GM06990 (cell line): ENCODE results near the gene POU6F2.

Experiments used
- DNase-seq: peaks from one replicate; pipeline ENCODE4 v3.0.0-alpha.2; 2011; ENCODE audit not compliant: insufficient read length; ENCODE audit errors: extremely low read depth
- H3K27me3 ChIP-seq: replicated peaks from 2 replicates; pipeline ENCODE4 v1.6.0; 2011; ENCODE audit warnings: low read length; ENCODE audit not compliant: control insufficient read depth, insufficient read depth
- H3K36me3 ChIP-seq: 2 replicates; pipeline ENCODE4 v1.5.1; 2011; ENCODE audit warnings: low read length; ENCODE audit not compliant: control insufficient read depth, insufficient read depth
- H3K4me3 ChIP-seq: replicated peaks from 2 replicates; pipeline ENCODE4 v1.5.1; 2011; ENCODE audit warnings: low read depth, mild to moderate bottlenecking, control low read depth, low read length
- CTCF ChIP-seq: IDR thresholded peaks from 2 replicates; pipeline ENCODE4 v1.5.1; 2011; ENCODE audit warnings: low read length, control low read depth, mild to moderate bottlenecking, inconsistent platforms; ENCODE audit not compliant: insufficient read depth, poor library complexity, severe bottlenecking

POU6F2 gene

GRCh38 chr7:39249635-39250152, 272.0 kb downstream of the POU6F2 start:
- no peak for DNase-seq
- no peak for TF ChIP-seq CTCF
- H3K36me3 ChIP-seq, result no peaks in the 10 kb centered on the region
- H3K27me3 ChIP-seq, result no peaks in the 10 kb centered on the region
- H3K4me3 ChIP-seq, result no peak overlapping the region

- DNase-seq, result no peak
- no peak overlapping the region for H3K4me3 ChIP-seq
- H3K36me3 ChIP-seq, result no peaks in the 10 kb centered on the region
- no peaks in the 10 kb centered on the region for H3K27me3 ChIP-seq
- no peak for TF ChIP-seq CTCF
Observed at GRCh38 chr7:39252916-39253315, 275.2 kb downstream of the POU6F2 start.

GRCh38 chr7:39259391-39260003, 281.8 kb downstream of the POU6F2 start:
- Histone ChIP-seq H3K36me3 (no peaks in the 10 kb centered on the region), H3K4me3 (no peak overlapping the region), H3K27me3 (no peaks in the 10 kb centered on the region)
- TF ChIP-seq CTCF, result no peak
- no peak for DNase-seq

- DNase-seq, result no peak
- TF ChIP-seq CTCF, result no peak
- Histone ChIP-seq H3K36me3 (no peaks in the 10 kb centered on the region), H3K27me3 (no peaks in the 10 kb centered on the region; the same call in 1 of the 2 replicates), H3K4me3 (no peak overlapping the region)
Observed at GRCh38 chr7:39260279-39260844, 282.7 kb downstream of the POU6F2 start.

- no peaks in the 10 kb centered on the region for H3K36me3 ChIP-seq
- no peak for DNase-seq
- no peaks in the 10 kb centered on the region; the same call in 1 of the 2 replicates for H3K27me3 ChIP-seq
- H3K4me3 ChIP-seq, result no peak overlapping the region
- TF ChIP-seq CTCF, result no peak
Observed at GRCh38 chr7:39261771-39262170, 284.1 kb downstream of the POU6F2 start.
